Measurements from ENCODE around the gene CABCOCO1.

Gene CABCOCO1

GRCh38 chr10:61733358-61733940 lies 70.7 kb downstream of the CABCOCO1 start:
- TF ChIP-seq SIN3A (IDR thresholded peaks at IDR 0.05; ENCODE audit: borderline replicate concordance, insufficient read depth, low read length) (no peak), FOXP2 (optimal IDR thresholded peaks at IDR 0.05; ENCODE audit: borderline replicate concordance, extremely low read depth, extremely low read length, insufficient read depth) (no peak), REST (IDR thresholded peaks at IDR 0.05; ENCODE audit: insufficient read depth in 1 of 2, low read depth in 2 of 2, low read length in 2 of 2) (no peak), TAF1 (IDR thresholded peaks at IDR 0.05; ENCODE audit: borderline replicate concordance, insufficient read depth, low read length) (no peak), POLR2AphosphoS5 (IDR thresholded peaks at IDR 0.05; ENCODE audit: low read depth, low read length) (no peak)

- TF ChIP-seq FOXP2 (optimal IDR thresholded peaks at IDR 0.05; ENCODE audit: borderline replicate concordance, extremely low read depth, extremely low read length, insufficient read depth) (no peak), REST (IDR thresholded peaks at IDR 0.05; ENCODE audit: insufficient read depth in 1 of 2, low read depth in 2 of 2, low read length in 2 of 2) (no peak), TAF1 (IDR thresholded peaks at IDR 0.05; ENCODE audit: borderline replicate concordance, insufficient read depth, low read length) (no peak), POLR2AphosphoS5 (IDR thresholded peaks at IDR 0.05; ENCODE audit: low read depth, low read length) (no peak), SIN3A (IDR thresholded peaks at IDR 0.05; ENCODE audit: borderline replicate concordance, insufficient read depth, low read length) (no peak)
Observed at GRCh38 chr10:61735882-61736281, 73.2 kb downstream of the CABCOCO1 start.

- TF ChIP-seq SIN3A (IDR thresholded peaks at IDR 0.05; ENCODE audit: borderline replicate concordance, insufficient read depth, low read length) (no peak), FOXP2 (optimal IDR thresholded peaks at IDR 0.05; ENCODE audit: borderline replicate concordance, extremely low read depth, extremely low read length, insufficient read depth) (no peak), POLR2AphosphoS5 (IDR thresholded peaks at IDR 0.05; ENCODE audit: low read depth, low read length) (no peak), REST (IDR thresholded peaks at IDR 0.05; ENCODE audit: insufficient read depth in 1 of 2, low read depth in 2 of 2, low read length in 2 of 2) (no peak), TAF1 (IDR thresholded peaks at IDR 0.05; ENCODE audit: borderline replicate concordance, insufficient read depth, low read length) (no peak)
Observed at GRCh38 chr10:61742812-61743211, 80.1 kb downstream of the CABCOCO1 start.

GRCh38 chr10:61744469-61744868 lies 81.7 kb downstream of the CABCOCO1 start:
- TF ChIP-seq POLR2AphosphoS5 (IDR thresholded peaks at IDR 0.05; ENCODE audit: low read depth, low read length) (no peak), SIN3A (IDR thresholded peaks at IDR 0.05; ENCODE audit: borderline replicate concordance, insufficient read depth, low read length) (no peak), TAF1 (IDR thresholded peaks at IDR 0.05; ENCODE audit: borderline replicate concordance, insufficient read depth, low read length) (no peak), REST (IDR thresholded peaks at IDR 0.05; ENCODE audit: insufficient read depth in 1 of 2, low read depth in 2 of 2, low read length in 2 of 2) (no peak), FOXP2 (optimal IDR thresholded peaks at IDR 0.05; ENCODE audit: borderline replicate concordance, extremely low read depth, extremely low read length, insufficient read depth) (no peak)

Data from PFSK-1 (cell line).